HEK293 (cell line): ENCODE results near the gene KRT80.

Source experiments
- HOXD13 ChIP-seq: sonication (generic); formaldehyde crosslinking; IDR thresholded peaks from 2 replicates; pipeline ENCODE4 v1.8.0; 2022; ENCODE audit warnings: missing genetic modification reagents, borderline replicate concordance
- SALL2 ChIP-seq: fragments of 450-650 bp; formaldehyde crosslinking; IDR thresholded peaks from 2 replicates; pipeline ENCODE4 v1.5.0; 2017; ENCODE audit warnings: missing biosample characterization, mild to moderate bottlenecking, missing genetic modification characterization, borderline replicate concordance
- SCRT2 ChIP-seq: fragments of 450-650 bp; formaldehyde crosslinking; IDR thresholded peaks from 2 replicates; pipeline ENCODE4 v1.5.1; 2016; ENCODE audit warnings: missing biosample characterization, missing genetic modification characterization
- SETDB1 ChIP-seq: IDR thresholded peaks from one replicate; pipeline ENCODE4 v1.6.1; 2017; ENCODE audit warnings: mild to moderate bottlenecking, low read length, moderate library complexity, mixed read lengths; ENCODE audit not compliant: insufficient read length
- TCF7L2 ChIP-seq: IDR thresholded peaks from 2 replicates; pipeline ENCODE4 v1.6.1; 2011; ENCODE audit warnings: low read depth, mild to moderate bottlenecking, inconsistent platforms, low read length, moderate library complexity, borderline replicate concordance
- ZNF114 ChIP-seq: fragments of 450-650 bp; formaldehyde crosslinking; IDR thresholded peaks from 2 replicates; pipeline ENCODE4 v1.5.0; 2017; ENCODE audit warnings: missing biosample characterization, missing genetic modification characterization
- ZNF155 ChIP-seq: fragments of 450-650 bp; formaldehyde crosslinking; IDR thresholded peaks from 2 replicates; pipeline ENCODE4 v1.5.1; 2016; ENCODE audit warnings: missing biosample characterization, missing genetic modification characterization
- ZNF274 ChIP-seq, 2 experiments: fragments of 200-500 bp in 1 of 2; fragments of 450-650 bp in 1 of 2; sonication (Bioruptor generic) in 1 of 2; formaldehyde crosslinking in 1 of 2; IDR thresholded peaks; 2 replicates each; pipeline versions ENCODE4 v1.5.1 to v1.6.1; 2014 to 2016; ENCODE audit warnings: borderline replicate concordance in 1 of 2, inconsistent platforms in 1 of 2, low read length in 1 of 2, missing biosample characterization in 1 of 2, missing genetic modification characterization in 1 of 2
- ZNF585B ChIP-seq: fragments of 450-650 bp; formaldehyde crosslinking; IDR thresholded peaks from 2 replicates; pipeline ENCODE4 v1.5.1; 2016; ENCODE audit warnings: missing biosample characterization, missing genetic modification characterization
- ZNF623 ChIP-seq: fragments of 450-650 bp; formaldehyde crosslinking; IDR thresholded peaks from 2 replicates; pipeline ENCODE4 v1.5.1; 2016; ENCODE audit warnings: missing biosample characterization, missing genetic modification characterization
- ZNF624 ChIP-seq: fragments of 450-650 bp; formaldehyde crosslinking; IDR thresholded peaks from 2 replicates; pipeline ENCODE4 v1.5.1; 2017; ENCODE audit warnings: missing biosample characterization, missing genetic modification characterization
- ZNF776 ChIP-seq: fragments of 450-650 bp; formaldehyde crosslinking; IDR thresholded peaks from 2 replicates; pipeline ENCODE4 v1.5.0; 2017; ENCODE audit warnings: missing biosample characterization, missing genetic modification characterization, borderline replicate concordance
- TF ChIP-seq, protein P1 (sequence below): fragments of 450-650 bp; formaldehyde crosslinking; IDR thresholded peaks from 2 replicates; pipeline ENCODE4 v1.5.1; 2016; ENCODE audit warnings: missing biosample characterization, missing genetic modification characterization
- TF ChIP-seq, protein P2 (sequence below): fragments of 450-650 bp; formaldehyde crosslinking; IDR thresholded peaks from 2 replicates; pipeline ENCODE4 v1.5.1; 2016; ENCODE audit warnings: missing biosample characterization, missing genetic modification characterization, borderline replicate concordance

DNA sequence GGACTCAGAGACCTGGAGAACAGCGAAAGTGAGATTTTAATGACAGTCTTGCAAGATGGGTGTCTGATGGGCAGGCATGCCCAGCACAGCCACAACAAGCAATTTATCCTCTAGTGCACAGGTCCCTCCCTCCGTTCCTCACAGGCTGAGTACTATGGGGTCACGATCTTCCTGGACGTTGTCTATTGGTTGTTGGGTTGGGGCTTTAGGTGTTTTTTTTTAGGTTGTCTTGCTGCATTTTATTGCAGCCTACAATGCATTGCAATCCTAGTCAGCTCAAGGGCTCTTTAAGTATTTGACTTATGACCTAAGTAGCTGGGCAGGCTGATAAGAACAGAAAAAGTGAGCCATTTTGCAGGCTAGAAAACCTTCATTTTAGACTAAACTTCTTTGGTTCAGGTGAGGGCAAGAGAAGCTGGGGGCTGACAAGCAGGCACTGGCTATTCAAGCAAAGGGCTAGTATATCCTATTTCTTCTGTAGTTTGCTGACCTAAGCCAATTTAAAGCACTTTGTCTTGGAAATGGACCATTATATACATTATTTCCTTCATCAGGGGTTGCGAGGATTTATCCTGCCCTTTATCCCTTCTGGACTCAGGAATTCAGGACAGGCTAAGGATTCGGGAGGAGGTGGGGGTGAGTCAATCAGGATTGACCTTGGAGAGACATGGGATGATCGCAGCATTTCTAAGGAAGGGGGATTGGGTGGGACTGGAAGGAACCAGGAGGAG is 47.3 kb upstream of the KRT80 start:
- TF ChIP-seq ZNF274 (IDR thresholded peaks at IDR 0.05; ENCODE audit: low read length) (no peak), ZNF274 (tag by site-specific recombination; IDR thresholded peaks at IDR 0.05; ENCODE audit: borderline replicate concordance) (no peak), SETDB1 (no peak), TCF7L2 (no peak), ZNF623 (tag by site-specific recombination) (no peak), SCRT2 (tag by site-specific recombination) (no peak), SALL2 (tag by site-specific recombination) (no peak), ZNF624 (tag by site-specific recombination) (no peak), HOXD13 (CRISPR knock-in tag) (no peak), ZNF585B (tag by site-specific recombination) (no peak), ZNF776 (tag by site-specific recombination) (no peak), ZNF155 (tag by site-specific recombination) (no peak), ZNF114 (tag by site-specific recombination) (no peak)
- TF ChIP-seq, protein P1, sequence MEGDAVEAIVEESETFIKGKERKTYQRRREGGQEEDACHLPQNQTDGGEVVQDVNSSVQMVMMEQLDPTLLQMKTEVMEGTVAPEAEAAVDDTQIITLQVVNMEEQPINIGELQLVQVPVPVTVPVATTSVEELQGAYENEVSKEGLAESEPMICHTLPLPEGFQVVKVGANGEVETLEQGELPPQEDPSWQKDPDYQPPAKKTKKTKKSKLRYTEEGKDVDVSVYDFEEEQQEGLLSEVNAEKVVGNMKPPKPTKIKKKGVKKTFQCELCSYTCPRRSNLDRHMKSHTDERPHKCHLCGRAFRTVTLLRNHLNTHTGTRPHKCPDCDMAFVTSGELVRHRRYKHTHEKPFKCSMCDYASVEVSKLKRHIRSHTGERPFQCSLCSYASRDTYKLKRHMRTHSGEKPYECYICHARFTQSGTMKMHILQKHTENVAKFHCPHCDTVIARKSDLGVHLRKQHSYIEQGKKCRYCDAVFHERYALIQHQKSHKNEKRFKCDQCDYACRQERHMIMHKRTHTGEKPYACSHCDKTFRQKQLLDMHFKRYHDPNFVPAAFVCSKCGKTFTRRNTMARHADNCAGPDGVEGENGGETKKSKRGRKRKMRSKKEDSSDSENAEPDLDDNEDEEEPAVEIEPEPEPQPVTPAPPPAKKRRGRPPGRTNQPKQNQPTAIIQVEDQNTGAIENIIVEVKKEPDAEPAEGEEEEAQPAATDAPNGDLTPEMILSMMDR (tag by site-specific recombination): no peak
- TF ChIP-seq, protein P2, sequence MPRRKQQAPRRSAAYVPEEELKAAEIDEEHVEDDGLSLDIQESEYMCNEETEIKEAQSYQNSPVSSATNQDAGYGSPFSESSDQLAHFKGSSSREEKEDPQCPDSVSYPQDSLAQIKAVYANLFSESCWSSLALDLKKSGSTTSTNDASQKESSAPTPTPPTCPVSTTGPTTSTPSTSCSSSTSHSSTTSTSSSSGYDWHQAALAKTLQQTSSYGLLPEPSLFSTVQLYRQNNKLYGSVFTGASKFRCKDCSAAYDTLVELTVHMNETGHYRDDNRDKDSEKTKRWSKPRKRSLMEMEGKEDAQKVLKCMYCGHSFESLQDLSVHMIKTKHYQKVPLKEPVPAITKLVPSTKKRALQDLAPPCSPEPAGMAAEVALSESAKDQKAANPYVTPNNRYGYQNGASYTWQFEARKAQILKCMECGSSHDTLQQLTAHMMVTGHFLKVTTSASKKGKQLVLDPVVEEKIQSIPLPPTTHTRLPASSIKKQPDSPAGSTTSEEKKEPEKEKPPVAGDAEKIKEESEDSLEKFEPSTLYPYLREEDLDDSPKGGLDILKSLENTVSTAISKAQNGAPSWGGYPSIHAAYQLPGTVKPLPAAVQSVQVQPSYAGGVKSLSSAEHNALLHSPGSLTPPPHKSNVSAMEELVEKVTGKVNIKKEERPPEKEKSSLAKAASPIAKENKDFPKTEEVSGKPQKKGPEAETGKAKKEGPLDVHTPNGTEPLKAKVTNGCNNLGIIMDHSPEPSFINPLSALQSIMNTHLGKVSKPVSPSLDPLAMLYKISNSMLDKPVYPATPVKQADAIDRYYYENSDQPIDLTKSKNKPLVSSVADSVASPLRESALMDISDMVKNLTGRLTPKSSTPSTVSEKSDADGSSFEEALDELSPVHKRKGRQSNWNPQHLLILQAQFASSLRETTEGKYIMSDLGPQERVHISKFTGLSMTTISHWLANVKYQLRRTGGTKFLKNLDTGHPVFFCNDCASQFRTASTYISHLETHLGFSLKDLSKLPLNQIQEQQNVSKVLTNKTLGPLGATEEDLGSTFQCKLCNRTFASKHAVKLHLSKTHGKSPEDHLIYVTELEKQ (tag by site-specific recombination): no peak
